Stomach (tissue), 4 donors: ENCODE results near the gene DGLUCY.
"Not testable (repeated sequence)": the region's sequence is repeated elsewhere in the genome, so short reads cannot be mapped to it uniquely, and the experiment has no call there.

ENCODE experiments used
- POLR2A ChIP-seq, 4 donors: fragments of 450-650 bp; IDR thresholded peaks; one replicate each; pipeline ENCODE4 v1.6.1; 2016; ENCODE audit warnings: antibody characterized with exemption in 4 of 4, control low read depth in 2 of 4, mild to moderate bottlenecking in 1 of 4, moderate library complexity in 1 of 4
- TF ChIP-seq, protein P1 (sequence below), 7 experiments: fragments of 450-650 bp in 4 of 7; fragments of 200-600 bp in 3 of 7; sonication (generic) in 3 of 7; IDR thresholded peaks; one replicate each; pipeline ENCODE4 v1.5.1; 2016 to 2019; ENCODE audit warnings: antibody characterized with exemption in 7 of 7, control low read depth in 2 of 7, mild to moderate bottlenecking in 1 of 7

GRCh38 chr14:91266276-91266675 lies 152.4 kb downstream of the DGLUCY start:
- TF ChIP-seq, protein P1, sequence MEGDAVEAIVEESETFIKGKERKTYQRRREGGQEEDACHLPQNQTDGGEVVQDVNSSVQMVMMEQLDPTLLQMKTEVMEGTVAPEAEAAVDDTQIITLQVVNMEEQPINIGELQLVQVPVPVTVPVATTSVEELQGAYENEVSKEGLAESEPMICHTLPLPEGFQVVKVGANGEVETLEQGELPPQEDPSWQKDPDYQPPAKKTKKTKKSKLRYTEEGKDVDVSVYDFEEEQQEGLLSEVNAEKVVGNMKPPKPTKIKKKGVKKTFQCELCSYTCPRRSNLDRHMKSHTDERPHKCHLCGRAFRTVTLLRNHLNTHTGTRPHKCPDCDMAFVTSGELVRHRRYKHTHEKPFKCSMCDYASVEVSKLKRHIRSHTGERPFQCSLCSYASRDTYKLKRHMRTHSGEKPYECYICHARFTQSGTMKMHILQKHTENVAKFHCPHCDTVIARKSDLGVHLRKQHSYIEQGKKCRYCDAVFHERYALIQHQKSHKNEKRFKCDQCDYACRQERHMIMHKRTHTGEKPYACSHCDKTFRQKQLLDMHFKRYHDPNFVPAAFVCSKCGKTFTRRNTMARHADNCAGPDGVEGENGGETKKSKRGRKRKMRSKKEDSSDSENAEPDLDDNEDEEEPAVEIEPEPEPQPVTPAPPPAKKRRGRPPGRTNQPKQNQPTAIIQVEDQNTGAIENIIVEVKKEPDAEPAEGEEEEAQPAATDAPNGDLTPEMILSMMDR (IDR thresholded peaks at IDR 0.05), result not testable (repeated sequence)
- TF ChIP-seq POLR2A (IDR thresholded peaks at IDR 0.05), result not testable (repeated sequence)
